IPS DF 4.7 (cell line): ENCODE data around the gene RAP1GDS1.
"Not testable (repeated sequence)": the region's sequence is repeated elsewhere in the genome, so short reads cannot be mapped to it uniquely, and the experiment has no call there.

Source experiments
- DNase-seq: peaks from one replicate; pipeline ENCODE4 v3.0.0-alpha.2; 2013; ENCODE audit warnings: low spot score; ENCODE audit errors: extremely low read depth

The RAP1GDS1 gene

GRCh38 chr4:98433691-98434090 is 172.5 kb downstream of the RAP1GDS1 start:
- DNase-seq, result no peak

- DNase-seq, result no peak
Observed at GRCh38 chr4:98434816-98435215, 173.6 kb downstream of the RAP1GDS1 start.

- DNase-seq, result no peak
Observed at GRCh38 chr4:98444371-98444770, 183.2 kb downstream of the RAP1GDS1 start.

- DNase-seq, result no peak
Observed at GRCh38 chr4:98446499-98447375, 185.6 kb downstream of the RAP1GDS1 start.

GRCh38 chr4:98447648-98448047 is 186.5 kb downstream of the RAP1GDS1 start:
- DNase-seq, result no peak

- no peak for DNase-seq
Observed at GRCh38 chr4:98448908-98449307, 187.7 kb downstream of the RAP1GDS1 start.

- DNase-seq, result no peak
Observed at GRCh38 chr4:98452091-98452490, 190.9 kb downstream of the RAP1GDS1 start.

GRCh38 chr4:98457422-98457821 is 196.2 kb downstream of the RAP1GDS1 start:
- not testable (repeated sequence) for DNase-seq

- not testable (repeated sequence) for DNase-seq
Observed at GRCh38 chr4:98461121-98461865, 200.1 kb downstream of the RAP1GDS1 start.

GRCh38 chr4:98462487-98462886 is 201.3 kb downstream of the RAP1GDS1 start:
- no peak for DNase-seq

GRCh38 chr4:98466868-98467599 is 205.8 kb downstream of the RAP1GDS1 start:
- no peak for DNase-seq

GRCh38 chr4:98467627-98468072 is 206.5 kb downstream of the RAP1GDS1 start:
- DNase-seq, result peak; percentile 68

GRCh38 chr4:98468709-98469108 is 207.5 kb downstream of the RAP1GDS1 start:
- DNase-seq, result no peak

GRCh38 chr4:98469771-98470170 is 208.6 kb downstream of the RAP1GDS1 start:
- no peak for DNase-seq

GRCh38 chr4:98470366-98470765 is 209.2 kb downstream of the RAP1GDS1 start:
- no peak for DNase-seq

GRCh38 chr4:98470831-98471230 is 209.6 kb downstream of the RAP1GDS1 start:
- DNase-seq, result no peak

- no peak for DNase-seq
Observed at GRCh38 chr4:98473046-98473445, 211.9 kb downstream of the RAP1GDS1 start.

- DNase-seq, result no peak
Observed at GRCh38 chr4:98474408-98474844, 213.2 kb downstream of the RAP1GDS1 start.

GRCh38 chr4:98476891-98477290 is 215.7 kb downstream of the RAP1GDS1 start:
- no peak for DNase-seq

GRCh38 chr4:98479590-98479989 is 218.4 kb downstream of the RAP1GDS1 start:
- DNase-seq, result not testable (repeated sequence)

- DNase-seq, result no peak
Observed at GRCh38 chr4:98480535-98480934, 219.4 kb downstream of the RAP1GDS1 start.

- no peak for DNase-seq
Observed at GRCh38 chr4:98481167-98481566, 220.0 kb downstream of the RAP1GDS1 start.
